EH (cell line): ENCODE data around the gene DPP9.
"Not testable (repeated sequence)": the region's sequence is repeated elsewhere in the genome, so short reads cannot be mapped to it uniquely, and the experiment has no call there.

Source experiments
- DNase-seq: peaks from one replicate; pipeline ENCODE4 v3.0.0-alpha.2; 2015; ENCODE audit warnings: low read depth

Gene DPP9

GRCh38 chr19:4723595-4724514 is at the start of gene DPP9:
TSS of gene DPP9 (minus strand) at chr19:4723842. CDS start at chr19:4719906, 3,936 bp downstream.
- DNase-seq = peak; percentile 98

GRCh38 chr19:4773047-4773640 is 49.5 kb upstream of the DPP9 start:
- no peak for DNase-seq

- DNase-seq = no peak
Measured at GRCh38 chr19:4772566-4772965, 48.9 kb upstream of the DPP9 start.

- DNase-seq = peak; percentile 83
Measured at GRCh38 chr19:4768934-4769777, 45.5 kb upstream of the DPP9 start.

GRCh38 chr19:4764393-4764660 is 40.7 kb upstream of the DPP9 start:
- DNase-seq = no peak

- no peak for DNase-seq
Measured at GRCh38 chr19:4763021-4763420, 39.4 kb upstream of the DPP9 start.

- DNase-seq = no peak
Measured at GRCh38 chr19:4760285-4760650, 36.6 kb upstream of the DPP9 start.

- DNase-seq = peak; percentile 87
Measured at GRCh38 chr19:4759388-4760284, 36.0 kb upstream of the DPP9 start.

GRCh38 chr19:4758659-4759058 is 35.0 kb upstream of the DPP9 start:
- DNase-seq = no peak

- no peak for DNase-seq
Measured at GRCh38 chr19:4758082-4758481, 34.4 kb upstream of the DPP9 start.

GRCh38 chr19:4755459-4755858 is 31.8 kb upstream of the DPP9 start:
- no peak for DNase-seq

GRCh38 chr19:4754248-4754647 is 30.6 kb upstream of the DPP9 start:
- DNase-seq = peak; percentile 13

- DNase-seq = no peak
Measured at GRCh38 chr19:4749870-4750590, 26.4 kb upstream of the DPP9 start.

- DNase-seq = no peak
Measured at GRCh38 chr19:4748589-4748988, 24.9 kb upstream of the DPP9 start.

GRCh38 chr19:4748185-4748584 is 24.5 kb upstream of the DPP9 start:
- no peak for DNase-seq

- DNase-seq = no peak
Measured at GRCh38 chr19:4745986-4746385, 22.3 kb upstream of the DPP9 start.

GRCh38 chr19:4745175-4745574 is 21.5 kb upstream of the DPP9 start:
- DNase-seq = not testable (repeated sequence)

GRCh38 chr19:4744451-4745174 is 21.0 kb upstream of the DPP9 start:
- DNase-seq = peak; percentile 89

GRCh38 chr19:4742723-4743646 is 19.3 kb upstream of the DPP9 start:
- DNase-seq = no peak
